Measurements from ENCODE around the gene C17orf75. TPM values are rescaled to one million over a fixed set of nuclear protein-coding genes. Genes with fewer than 3 reads are reported as not detected.
A peak's percentile ranks its signal among the peaks of the same experiment; 100 is the strongest.

C17orf75 gene
- total RNA-seq, 1 donor from 2014 or later, result 16.5 TPM

GRCh38 chr17:32303781-32304288 is 38.1 kb downstream of the C17orf75 start:
- DNase-seq, result no peak

DNA sequence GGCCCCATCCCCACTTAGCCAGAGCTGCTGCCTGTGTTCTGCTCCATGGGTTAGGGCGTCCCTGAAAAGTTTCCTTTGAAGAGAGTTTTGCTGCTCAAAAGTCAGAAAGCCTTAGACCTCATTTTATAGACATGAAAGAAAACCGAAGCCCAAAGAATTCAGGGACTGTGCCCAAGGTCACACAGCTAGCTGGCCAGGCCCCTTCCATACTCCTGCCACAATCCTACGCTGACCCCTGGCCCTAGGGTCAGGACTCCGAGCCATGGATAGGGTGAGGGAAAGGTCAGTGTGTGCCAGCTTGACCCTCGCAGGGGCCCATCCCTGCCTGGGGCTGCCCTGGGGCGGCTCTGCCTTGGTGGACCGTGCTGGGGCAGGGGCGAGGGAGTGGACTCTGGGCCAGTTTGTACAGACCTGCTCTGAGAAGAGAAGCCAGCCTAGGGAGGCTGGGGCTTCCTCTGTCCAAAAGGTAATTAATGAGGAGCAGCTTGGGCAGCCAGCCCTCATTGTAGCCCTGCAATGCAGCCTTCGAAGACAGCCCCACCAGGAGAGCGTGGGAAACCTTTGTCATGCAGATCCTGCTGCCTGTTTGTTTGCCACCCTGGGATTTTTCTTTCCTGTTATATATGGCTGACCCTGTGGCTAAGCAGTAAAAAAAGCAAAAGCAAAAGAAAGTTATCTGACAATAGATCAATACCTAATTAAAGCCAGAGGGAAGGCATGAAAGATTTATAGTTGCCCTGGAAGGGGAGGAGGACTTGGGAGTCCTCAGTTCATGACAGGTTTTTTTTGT is 38.9 kb downstream of the C17orf75 start:
- DNase-seq, result no peak

DNA sequence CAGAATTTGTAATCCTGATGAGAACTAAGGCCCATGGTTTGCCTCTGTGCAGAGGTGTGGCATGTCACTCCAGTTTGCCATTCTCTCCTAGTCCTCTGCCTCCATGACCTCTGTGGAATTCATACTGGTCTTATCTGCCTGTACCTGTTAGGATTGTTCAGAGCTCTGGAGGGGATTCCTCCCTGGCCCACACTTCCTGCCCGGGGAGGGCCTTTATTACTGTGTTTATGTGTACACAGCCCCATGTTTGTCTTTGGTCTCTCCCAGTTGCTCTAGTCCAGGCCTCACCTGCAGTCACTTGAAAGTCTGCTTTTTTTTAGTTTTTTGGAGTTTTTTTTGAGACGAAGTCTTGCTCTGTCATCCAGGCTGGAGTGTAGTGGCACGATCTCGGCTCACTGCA is 39.9 kb downstream of the C17orf75 start:
- no peak for DNase-seq

DNA sequence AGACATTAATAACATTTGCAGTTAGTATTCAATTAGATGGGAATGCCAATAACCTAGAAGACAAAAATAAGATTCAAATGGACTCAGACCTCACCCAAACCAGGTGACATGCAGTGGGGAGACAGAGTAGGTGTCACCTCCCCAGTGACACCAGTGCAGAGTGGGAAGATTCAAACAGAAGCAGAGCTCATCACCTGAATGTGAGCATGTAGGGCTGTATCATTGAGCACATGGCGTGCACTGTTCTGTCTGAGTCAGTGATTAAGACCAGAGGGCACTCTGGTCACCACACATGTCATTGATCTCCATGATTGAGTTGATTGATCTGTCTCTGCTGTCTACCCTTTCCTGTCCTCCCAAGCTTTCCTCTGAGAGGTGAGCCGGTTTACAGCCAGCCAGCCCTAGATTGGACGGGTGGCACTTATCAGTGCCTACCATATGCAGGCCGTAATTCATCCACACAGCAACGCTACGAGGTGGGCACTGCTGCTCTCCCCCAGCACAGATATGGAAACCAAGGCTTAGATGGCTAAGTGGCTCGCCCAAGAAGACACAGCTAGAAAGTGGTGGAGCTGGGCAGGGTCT is 42.3 kb downstream of the C17orf75 start:
- no peak for DNase-seq

- no peak for DNase-seq
Measured at GRCh38 chr17:32298721-32299579, 43.0 kb downstream of the C17orf75 start.

GRCh38 chr17:32298298-32298697 is 43.7 kb downstream of the C17orf75 start:
- DNase-seq, result no peak

- no peak for DNase-seq
Measured at GRCh38 chr17:32297860-32298259, 44.1 kb downstream of the C17orf75 start.

- no peak for DNase-seq
Measured at GRCh38 chr17:32297424-32297823, 44.5 kb downstream of the C17orf75 start.

- DNase-seq, result no peak
Measured at GRCh38 chr17:32292094-32292493, 49.9 kb downstream of the C17orf75 start.

DNA sequence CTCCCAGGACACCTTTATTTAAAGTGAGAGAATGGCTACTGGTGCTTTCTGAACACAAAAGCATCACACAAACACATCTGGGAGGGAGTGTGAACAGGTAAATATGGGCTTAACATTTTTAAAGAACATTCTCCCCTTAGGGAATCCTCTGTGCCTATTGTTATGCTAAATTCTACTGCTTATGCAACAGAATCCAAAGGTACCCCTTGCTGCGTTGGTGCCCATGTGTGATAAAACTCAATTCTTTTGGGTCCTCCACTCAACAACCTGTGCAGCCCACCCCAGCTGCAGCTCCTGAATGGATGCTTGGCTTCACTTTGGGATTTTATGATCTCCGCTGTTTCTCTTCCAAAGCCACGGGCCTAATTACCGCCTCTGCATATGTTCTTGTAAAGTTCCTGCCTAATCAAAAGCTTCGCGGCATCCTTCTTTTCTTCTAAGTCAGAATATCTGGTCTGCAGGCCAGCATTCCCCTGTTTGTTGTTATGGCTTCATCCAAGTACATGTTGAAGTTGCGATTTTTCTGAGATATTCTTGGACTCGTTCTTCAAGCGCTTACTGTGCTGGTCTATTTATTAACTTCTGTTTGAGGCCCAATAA is 52.4 kb downstream of the C17orf75 start:
- DNase-seq, result no peak

DNA sequence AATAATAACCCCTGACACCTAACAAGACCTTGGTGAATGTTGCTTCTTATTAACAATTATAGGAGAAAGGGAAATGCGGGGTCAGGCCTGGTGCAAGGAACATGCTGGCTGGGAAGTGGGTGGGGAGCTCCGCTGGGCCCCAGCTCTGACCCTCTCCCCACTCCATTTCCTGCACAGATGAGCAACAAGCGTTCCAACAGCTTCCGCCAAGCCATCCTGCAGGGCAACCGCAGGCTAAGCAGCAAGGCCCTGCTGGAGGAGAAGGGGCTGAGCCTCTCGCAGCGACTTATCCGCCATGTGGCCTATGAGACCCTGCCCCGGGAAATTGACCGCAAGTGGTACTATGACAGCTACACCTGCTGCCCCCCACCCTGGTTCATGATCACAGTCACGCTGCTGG is 53.4 kb downstream of the C17orf75 start:
- DNase-seq, result peak; percentile 70

DNA sequence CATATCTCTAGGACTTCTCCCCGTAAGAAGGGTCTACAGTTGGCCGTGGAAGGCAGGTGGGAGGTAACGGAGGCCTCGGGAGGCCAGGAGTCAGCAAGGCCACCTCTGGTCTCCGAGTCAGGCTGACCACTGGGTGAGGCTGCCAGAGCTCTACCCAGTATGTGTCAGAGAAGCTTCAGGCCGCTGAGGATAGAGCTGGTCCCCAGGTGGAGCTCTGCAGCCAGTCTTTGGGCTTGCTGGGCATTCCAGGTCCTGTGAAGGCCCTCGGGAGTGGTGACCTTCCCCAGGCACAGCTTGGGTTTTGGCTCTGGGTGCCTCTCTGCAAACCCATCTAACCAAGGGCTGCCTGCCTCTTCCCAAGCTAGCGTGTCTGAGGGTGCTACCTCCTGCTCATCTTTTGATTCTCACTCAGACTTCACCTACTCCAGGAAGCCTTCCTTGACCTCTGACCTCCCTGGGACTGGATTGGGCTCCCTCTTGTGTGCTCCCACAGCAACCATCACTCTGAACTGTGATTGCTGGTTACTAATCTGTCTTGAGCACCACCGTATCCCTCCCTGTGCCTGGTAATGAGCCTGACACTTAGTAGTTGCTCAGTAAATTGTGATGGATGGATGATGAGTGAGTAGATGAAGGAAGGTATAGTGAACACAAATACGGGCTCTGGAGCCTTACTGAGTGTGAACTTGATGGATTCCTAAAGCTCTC is 54.0 kb downstream of the C17orf75 start:
- no peak for DNase-seq

DNA sequence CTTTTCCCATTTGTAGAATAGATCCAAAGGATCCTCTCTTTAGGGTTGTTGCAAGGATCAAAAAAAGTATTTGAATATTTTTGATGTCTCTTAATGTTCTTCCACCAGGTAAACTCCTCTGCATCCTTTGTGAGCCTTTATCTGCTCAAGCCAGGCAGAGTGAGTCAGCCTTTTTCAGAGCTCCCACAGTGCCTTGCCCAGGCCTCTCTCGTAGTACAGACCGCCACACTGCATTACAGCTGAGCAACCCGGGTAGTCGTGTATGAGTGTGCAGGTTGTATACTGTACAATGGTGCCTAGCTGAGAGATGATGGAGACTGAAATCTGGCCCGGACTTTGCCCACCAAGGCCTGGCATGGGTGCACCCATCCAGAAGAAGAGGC is 55.5 kb downstream of the C17orf75 start:
- no peak for DNase-seq

DNA sequence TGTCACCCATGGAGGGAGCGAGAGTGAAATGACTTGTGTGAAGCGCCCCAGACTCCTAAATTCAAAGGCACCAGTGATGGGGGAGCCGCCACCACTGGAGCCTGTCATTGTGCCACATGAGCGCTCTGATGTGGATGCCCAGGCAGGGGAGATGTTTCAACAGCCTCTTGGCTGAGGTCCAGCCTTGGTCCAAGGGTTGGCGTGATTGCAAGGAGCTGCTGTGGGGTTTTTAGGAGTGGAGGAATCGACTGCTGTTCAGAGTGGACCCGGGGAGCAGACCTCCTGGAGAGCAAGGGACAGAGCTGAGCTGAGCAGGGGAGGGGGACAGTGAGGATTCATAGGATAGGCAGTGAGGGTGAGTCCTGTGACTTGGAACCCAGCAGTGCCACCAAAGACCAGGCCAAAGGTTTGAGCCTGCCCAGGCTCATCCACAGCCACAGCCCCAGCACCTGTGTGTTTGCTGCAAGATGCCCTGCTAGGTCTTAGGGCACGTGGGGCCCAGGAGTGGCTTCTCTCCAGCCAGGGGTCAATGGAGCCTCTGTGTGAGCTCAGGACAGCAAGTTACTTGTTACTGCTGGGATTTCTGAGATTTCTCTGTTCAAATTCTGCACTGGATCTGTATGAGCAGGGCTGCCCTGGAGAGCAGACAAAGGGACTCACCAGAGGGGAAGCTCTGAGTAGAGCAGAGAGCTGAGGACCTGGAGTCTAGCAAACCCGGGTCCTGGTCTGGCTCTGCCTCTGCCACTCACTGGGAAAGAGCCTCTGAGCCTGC is 56.0 kb downstream of the C17orf75 start:
- DNase-seq, result no peak

DNA sequence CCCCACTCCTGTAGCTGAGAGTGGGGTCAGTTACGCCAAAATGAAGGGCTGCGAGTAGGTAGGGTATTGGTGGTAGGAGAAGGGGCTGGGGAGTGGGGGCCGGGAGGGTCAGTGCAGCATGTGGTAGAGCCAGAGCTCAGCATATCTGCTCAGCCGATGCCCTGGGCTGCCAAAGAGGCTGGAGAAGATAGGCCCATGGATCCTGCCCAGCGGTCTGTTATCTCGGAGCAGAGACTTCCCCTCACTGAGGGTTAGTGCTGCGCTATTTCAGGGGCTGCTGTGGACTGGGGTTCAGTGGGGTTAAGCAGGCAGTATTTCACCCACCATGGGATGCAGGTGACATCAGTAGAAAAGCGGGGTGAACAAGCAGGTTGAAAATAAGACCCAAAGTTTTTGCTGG is 56.7 kb downstream of the C17orf75 start:
- no peak for DNase-seq

GRCh38 chr17:32283745-32284201 is 58.2 kb downstream of the C17orf75 start:
- DNase-seq, result peak; percentile 29

DNA sequence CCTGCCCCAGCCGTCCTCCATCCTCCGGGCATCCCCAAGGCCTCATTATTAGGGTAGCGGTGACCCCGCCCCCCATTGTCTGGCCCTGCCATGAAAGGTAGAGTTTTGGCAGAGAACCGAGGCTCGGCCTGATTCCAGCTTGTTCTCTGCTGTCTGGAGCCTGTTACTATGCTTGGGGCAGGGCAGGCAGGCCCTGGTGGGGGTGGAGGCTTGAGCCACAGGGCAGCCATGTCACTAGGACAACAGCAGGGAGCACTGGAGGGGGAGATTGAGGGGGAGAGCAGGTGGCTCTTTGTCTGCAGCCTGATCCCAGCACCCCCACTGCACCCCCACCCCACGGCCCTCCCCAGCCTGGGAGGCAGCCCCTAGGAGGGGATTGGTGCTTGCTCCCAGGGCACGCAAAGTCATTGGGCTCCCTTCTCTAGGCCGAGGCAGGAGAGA is 60.9 kb downstream of the C17orf75 start:
- DNase-seq, result peak; percentile 84

DNA sequence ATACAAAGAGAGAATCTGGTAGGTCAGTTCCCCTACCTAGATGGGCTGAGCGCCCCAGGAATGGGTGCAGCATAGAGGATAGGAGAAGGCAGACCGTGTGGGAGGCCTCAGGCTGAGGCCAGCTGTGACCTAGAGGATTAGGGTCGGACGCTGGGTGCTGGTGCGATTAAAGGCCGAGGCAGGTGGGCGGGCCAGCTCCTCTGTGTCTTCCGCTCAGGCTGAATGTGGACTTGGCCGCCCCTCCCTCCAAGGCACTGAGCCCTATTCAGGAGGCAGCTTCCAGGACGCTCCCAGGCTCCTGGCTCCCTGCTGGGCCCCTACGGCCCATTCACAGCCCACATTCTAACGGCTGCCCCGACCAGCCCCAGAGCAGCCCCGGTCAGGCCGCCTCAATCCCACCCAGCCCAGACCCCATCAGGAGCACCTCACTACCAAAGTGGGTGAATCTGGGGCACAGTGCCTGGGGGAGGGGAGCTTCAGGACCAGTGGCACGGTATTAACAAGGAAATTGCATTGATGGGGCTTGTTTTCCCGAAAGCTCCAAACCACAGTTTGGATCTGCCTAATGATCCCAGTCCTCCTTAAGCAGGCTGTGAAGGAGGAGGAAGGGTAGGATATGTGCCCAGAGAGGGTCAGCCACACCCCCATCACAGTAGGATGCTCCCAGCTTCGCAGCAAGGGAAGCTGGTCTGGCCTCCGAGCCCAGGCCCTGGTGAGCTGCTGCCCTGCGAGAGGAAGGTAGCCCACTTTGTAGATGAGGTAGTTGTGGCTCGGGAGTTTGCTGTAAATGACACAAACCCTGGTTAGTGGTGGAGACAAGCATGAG is 61.9 kb downstream of the C17orf75 start:
- no peak for DNase-seq

GRCh38 chr17:32278815-32279214 is 63.2 kb downstream of the C17orf75 start:
- DNase-seq, result no peak

Measured in dermis blood vessel endothelial cell (primary cell).